HepG2 (cell line): ENCODE results near the gene GRM1. TPM values are rescaled to one million over a fixed set of nuclear protein-coding genes. Genes with fewer than 3 reads are reported as not detected.

Experiments
- ATAC-seq: fragments of 200-7000 bp; cut with Tn5 transposase; 3 replicates; pipeline ENCODE4 v1.9.1; 2020; ENCODE audit warnings: mild to moderate bottlenecking, moderate library complexity
- BruUV-seq: library from RNA; stranded (reverse); fragments of 400-500 nt; replicated peaks from 2 replicates; lab custom pipeline; 2021; lab: Mats Ljungman, UMichigan
- CTCF ChIA-PET: fragments of 300-600 bp; formaldehyde crosslinking; extraction: SDS; loops from one replicate; lab custom pipeline; 2021; ENCODE audit warnings: low total read pairs, inconsistent platforms, low intra/inter-chr PET ratio; lab: Yijun Ruan, JAX
- POLR2A ChIA-PET: fragments of 350-600 bp; sonication (Branson Sonifier 250); formaldehyde crosslinking; loops from one replicate; lab custom pipeline; 2020; ENCODE audit warnings: antibody characterized with exemption, inconsistent platforms; lab: Yijun Ruan, JAX
- DNase-seq: peaks from one replicate; pipeline ENCODE4 v3.0.0-alpha.2; 2015; ENCODE audit warnings: low spot score
- FAIRE-seq: peaks from 3 replicates; lab custom pipeline; 2011; peaks lifted over from hg19 to GRCh38; lab: Jason Lieb, UNC
- H2AFZ ChIP-seq: one replicate; pipeline ENCODE4 v1.6.1; 2011; ENCODE audit warnings: low read length, inconsistent platforms
- H3K27ac ChIP-seq: fragments of 300-600 bp; 3 replicates; pipeline ENCODE4 v1.8.0; 2011; ENCODE audit warnings: mixed run types, mild to moderate bottlenecking, mixed read lengths, low read length, inconsistent platforms; ENCODE audit not compliant: insufficient read depth; ENCODE audit errors: extremely low read length
- H3K27me3 ChIP-seq, 2 experiments: fragments of 200-600 bp in 1 of 2; 2 replicates in 1 of 2; 3 replicates in 1 of 2; pipeline versions ENCODE4 v1.6.0 to v1.8.0; 2011; ENCODE audit warnings: low read length in 2 of 2, mild to moderate bottlenecking in 2 of 2, moderate library complexity in 2 of 2, inconsistent platforms in 1 of 2; ENCODE audit not compliant: insufficient read depth in 2 of 2, control insufficient read depth in 1 of 2
- H3K36me3 ChIP-seq, 2 experiments: fragments of 200-600 bp in 1 of 2; replicated peaks in 1 of 2; 2 replicates in 1 of 2; 3 replicates in 1 of 2; pipeline versions ENCODE4 v1.5.1 to v1.8.0; 2011; ENCODE audit warnings: low read length in 2 of 2, inconsistent platforms in 1 of 2; ENCODE audit not compliant: insufficient read depth in 2 of 2, control insufficient read depth in 1 of 2
- H3K4me1 ChIP-seq: 2 replicates; pipeline ENCODE4 v1.5.1; 2012; ENCODE audit warnings: low read length, inconsistent platforms; ENCODE audit not compliant: insufficient read depth
- H3K4me2 ChIP-seq: 2 replicates; pipeline ENCODE4 v1.6.0; 2011; ENCODE audit warnings: low read depth, low read length, inconsistent platforms
- H3K4me3 ChIP-seq, 3 experiments: fragments of 200-600 bp in 1 of 3; sonication (generic), shearing (Covaris generic) in 1 of 3; replicated peaks in 1 of 3; 2 replicates each; pipeline ENCODE4 v1.5.1; 2011 to 2016; ENCODE audit warnings: low read length in 3 of 3, inconsistent platforms in 2 of 3, low read depth in 2 of 3, mild to moderate bottlenecking in 2 of 3, control low read depth in 1 of 3, mixed read lengths in 1 of 3; ENCODE audit not compliant: insufficient read depth in 1 of 3
- H3K79me2 ChIP-seq: one replicate; pipeline ENCODE4 v1.6.1; 2011; ENCODE audit warnings: low read length, inconsistent platforms; ENCODE audit not compliant: insufficient read depth
- H3K9ac ChIP-seq: 2 replicates; pipeline ENCODE4 v1.6.0; 2011; ENCODE audit warnings: mild to moderate bottlenecking, low read depth, low read length, inconsistent platforms; ENCODE audit not compliant: insufficient read depth
- H3K9me3 ChIP-seq: 2 replicates; pipeline ENCODE4 v1.5.1; 2012; ENCODE audit warnings: mild to moderate bottlenecking, low read length
- H4K20me1 ChIP-seq: 2 replicates; pipeline ENCODE4 v1.6.0; 2011; ENCODE audit warnings: inconsistent platforms, mild to moderate bottlenecking, low read length, moderate library complexity; ENCODE audit not compliant: insufficient read depth
- PLSCR1 ChIP-seq: sonication (generic); formaldehyde crosslinking; IDR thresholded peaks from 2 replicates; pipeline ENCODE4 v1.5.0; 2020; ENCODE audit warnings: missing genetic modification reagents, mild to moderate bottlenecking, borderline replicate concordance
- SALL2 ChIP-seq: sonication (generic); formaldehyde crosslinking; IDR thresholded peaks from 2 replicates; pipeline ENCODE4 v1.8.1; 2023; ENCODE audit warnings: mild to moderate bottlenecking, missing genetic modification reagents, inconsistent platforms
- TAF15 ChIP-seq: fragments of 200-400 bp; formaldehyde crosslinking; IDR thresholded peaks from one replicate; pipeline ENCODE4 v1.6.1; 2018; ENCODE audit warnings: mild to moderate bottlenecking, low read depth, low read length; ENCODE audit not compliant: poor library complexity, severe bottlenecking
- TBX2 ChIP-seq: sonication (generic); formaldehyde crosslinking; IDR thresholded peaks from 2 replicates; pipeline ENCODE4 v1.5.0; 2020; ENCODE audit warnings: missing genetic modification reagents, mild to moderate bottlenecking, borderline replicate concordance
- TGIF2 ChIP-seq: IDR thresholded peaks from 2 replicates; pipeline ENCODE4 v1.6.1; 2016; ENCODE audit warnings: control low read depth, missing compliant biosample characterization
- XRCC5 ChIP-seq: fragments of 200-400 bp; formaldehyde crosslinking; optimal IDR thresholded peaks from 2 replicates; pipeline ENCODE3; 2017; ENCODE audit warnings: mild to moderate bottlenecking, low read length
- ZC3H4 ChIP-seq: sonication (generic); formaldehyde crosslinking; IDR thresholded peaks from 2 replicates; pipeline ENCODE4 v1.4.0; 2020; ENCODE audit warnings: missing genetic modification reagents, borderline replicate concordance
- ZFP62 ChIP-seq: sonication (generic); formaldehyde crosslinking; IDR thresholded peaks from 2 replicates; pipeline ENCODE4 v1.4.0; 2020; ENCODE audit warnings: missing genetic modification reagents
- ZNF224 ChIP-seq: sonication (generic); formaldehyde crosslinking; IDR thresholded peaks from 2 replicates; pipeline ENCODE4 v1.5.0; 2020; ENCODE audit warnings: mild to moderate bottlenecking, missing genetic modification reagents
- WGBS: methylation state at CpG from one replicate; pipeline ENCODE4 v1.1.6; 2017; ENCODE audit warnings: low lambda C conversion rate; 5-methylcytosine and 5-hydroxymethylcytosine counted together
- in situ Hi-C: cut with HindIII; loops from 2 replicates; pipeline ENCODE4 v1.10.0; 2017; ENCODE audit warnings: low pct_unique_long_range_greater_than_20kb; ENCODE audit not compliant: extremely low pct_ligation_motif_present
- intact Hi-C: fragments of 100-400 bp; cut with micrococcal nuclease; formaldehyde crosslinking; loops from one replicate; pipeline ENCODE4 v1.10.0; 2022; ENCODE audit not compliant: unreplicated experiment
- polyA plus RNA-seq, 8 experiments: library from polyadenylated mRNA; depleted of rRNA in 3 of 8; stranded (reverse) in 7 of 8; unstranded in 1 of 8; fragments of >200 nt; fragmentation: Illumina TruSeq in 4 of 8; extraction: Trizol in 4 of 8; gene quantifications; 2 replicates each; pipeline versions ENCODE4 v1.2.1 to v1.2.3, GENCODE V29; 2011 to 2016; ENCODE audit warnings: low read depth in 4 of 8, missing spikeins in 1 of 8, mixed read lengths in 1 of 8; ENCODE audit not compliant: insufficient read depth in 1 of 8
- total RNA-seq, 5 experiments: library from RNA; depleted of rRNA; stranded (reverse); fragments of >200 nt; fragmentation: Illumina TruSeq; extraction: Trizol; gene quantifications; 2 replicates each; pipeline ENCODE4 v1.2.3, GENCODE V29; 2016; ENCODE audit warnings: low read depth in 1 of 5
- TF ChIP-seq, protein P1 (sequence below): sonication (generic); formaldehyde crosslinking; IDR thresholded peaks from 2 replicates; pipeline ENCODE4 v1.4.0; 2020; ENCODE audit warnings: missing genetic modification reagents, borderline replicate concordance
- TF ChIP-seq, protein P2 (sequence below): sonication (generic); formaldehyde crosslinking; IDR thresholded peaks from 2 replicates; pipeline ENCODE4 v1.9.0; 2022; ENCODE audit warnings: missing genetic modification reagents, mild to moderate bottlenecking, borderline replicate concordance

The GRM1 gene
- total and polyA plus RNA-seq, 2 of the 13 experiments (the other 11 are each of a cell fraction or from before 2014, with no cell fraction given), result 0.09 TPM; not detected in 1

DNA sequence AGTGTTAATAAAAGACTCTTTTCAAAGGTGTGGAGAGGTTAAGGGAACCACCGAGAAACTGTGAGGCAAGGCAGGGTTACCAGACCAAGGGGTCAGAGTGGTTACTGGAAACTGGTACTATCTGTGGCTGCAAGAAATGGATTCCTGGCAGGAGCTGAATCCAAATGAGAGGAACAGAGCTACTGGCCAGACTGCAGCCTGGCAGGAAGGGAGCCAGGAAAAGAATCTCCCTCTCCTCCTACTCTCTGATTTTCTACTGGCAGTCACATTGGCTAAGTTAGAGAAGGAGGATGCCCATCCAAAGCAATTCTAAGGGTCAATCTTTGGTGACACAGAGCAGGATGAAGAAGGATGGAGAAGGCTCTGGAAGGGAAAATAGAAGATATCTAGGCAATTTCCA lies 211.5 kb downstream of the GRM1 start:
- H2AFZ ChIP-seq, result no peak overlapping the region
- DNase-seq (no peak), FAIRE-seq (no peak), ATAC-seq (no peak)
- H3K27ac ChIP-seq, result no peak overlapping the region
- TF ChIP-seq TGIF2 (CRISPR knock-in tag) (no peak), ZNF224 (no peak), ZC3H4 (CRISPR knock-in tag) (no peak), SALL2 (CRISPR knock-in tag) (no peak), TAF15 (no peak), TBX2 (CRISPR knock-in tag) (no peak), XRCC5 (no peak), ZFP62 (CRISPR knock-in tag) (no peak), PLSCR1 (no peak)
- TF ChIP-seq, protein P1, sequence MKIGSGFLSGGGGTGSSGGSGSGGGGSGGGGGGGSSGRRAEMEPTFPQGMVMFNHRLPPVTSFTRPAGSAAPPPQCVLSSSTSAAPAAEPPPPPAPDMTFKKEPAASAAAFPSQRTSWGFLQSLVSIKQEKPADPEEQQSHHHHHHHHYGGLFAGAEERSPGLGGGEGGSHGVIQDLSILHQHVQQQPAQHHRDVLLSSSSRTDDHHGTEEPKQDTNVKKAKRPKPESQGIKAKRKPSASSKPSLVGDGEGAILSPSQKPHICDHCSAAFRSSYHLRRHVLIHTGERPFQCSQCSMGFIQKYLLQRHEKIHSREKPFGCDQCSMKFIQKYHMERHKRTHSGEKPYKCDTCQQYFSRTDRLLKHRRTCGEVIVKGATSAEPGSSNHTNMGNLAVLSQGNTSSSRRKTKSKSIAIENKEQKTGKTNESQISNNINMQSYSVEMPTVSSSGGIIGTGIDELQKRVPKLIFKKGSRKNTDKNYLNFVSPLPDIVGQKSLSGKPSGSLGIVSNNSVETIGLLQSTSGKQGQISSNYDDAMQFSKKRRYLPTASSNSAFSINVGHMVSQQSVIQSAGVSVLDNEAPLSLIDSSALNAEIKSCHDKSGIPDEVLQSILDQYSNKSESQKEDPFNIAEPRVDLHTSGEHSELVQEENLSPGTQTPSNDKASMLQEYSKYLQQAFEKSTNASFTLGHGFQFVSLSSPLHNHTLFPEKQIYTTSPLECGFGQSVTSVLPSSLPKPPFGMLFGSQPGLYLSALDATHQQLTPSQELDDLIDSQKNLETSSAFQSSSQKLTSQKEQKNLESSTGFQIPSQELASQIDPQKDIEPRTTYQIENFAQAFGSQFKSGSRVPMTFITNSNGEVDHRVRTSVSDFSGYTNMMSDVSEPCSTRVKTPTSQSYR, result no peak
- TF ChIP-seq, protein P2, sequence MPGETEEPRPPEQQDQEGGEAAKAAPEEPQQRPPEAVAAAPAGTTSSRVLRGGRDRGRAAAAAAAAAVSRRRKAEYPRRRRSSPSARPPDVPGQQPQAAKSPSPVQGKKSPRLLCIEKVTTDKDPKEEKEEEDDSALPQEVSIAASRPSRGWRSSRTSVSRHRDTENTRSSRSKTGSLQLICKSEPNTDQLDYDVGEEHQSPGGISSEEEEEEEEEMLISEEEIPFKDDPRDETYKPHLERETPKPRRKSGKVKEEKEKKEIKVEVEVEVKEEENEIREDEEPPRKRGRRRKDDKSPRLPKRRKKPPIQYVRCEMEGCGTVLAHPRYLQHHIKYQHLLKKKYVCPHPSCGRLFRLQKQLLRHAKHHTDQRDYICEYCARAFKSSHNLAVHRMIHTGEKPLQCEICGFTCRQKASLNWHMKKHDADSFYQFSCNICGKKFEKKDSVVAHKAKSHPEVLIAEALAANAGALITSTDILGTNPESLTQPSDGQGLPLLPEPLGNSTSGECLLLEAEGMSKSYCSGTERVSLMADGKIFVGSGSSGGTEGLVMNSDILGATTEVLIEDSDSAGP (CRISPR knock-in tag), result no peak
- H3K27me3 ChIP-seq, result no peaks in the 10 kb centered on the region
- ChIA-PET POLR2A (no interaction called here), CTCF (no interaction called here)
- no peaks in the 10 kb centered on the region for H3K4me1 ChIP-seq
- H3K4me2 ChIP-seq, result no peak overlapping the region
- no peaks in the 10 kb centered on the region for H3K9me3 ChIP-seq
- in situ Hi-C loops (no loop called here), intact Hi-C loops (no loop called here)
- H3K36me3 ChIP-seq, result no peaks in the 10 kb centered on the region
- H4K20me1 ChIP-seq, result no peaks in the 10 kb centered on the region; the same call in 1 of the 2 replicates
- no peak overlapping the region for H3K4me3 ChIP-seq
- WGBS, result 0% methylated on average over 1 of the region's 1 CpG
- no TSS peak for BruUV-seq
- no peaks in the 10 kb centered on the region for H3K79me2 ChIP-seq
- H3K9ac ChIP-seq, result no peak overlapping the region
